Peyer's patch (tissue), 4 donors: Measurements from ENCODE around the gene LNX2. TPM values are rescaled to one million over a fixed set of nuclear protein-coding genes. Genes with fewer than 3 reads are reported as not detected.

Experiments
- DNase-seq, 3 donors: peaks; one replicate each; pipeline ENCODE4 v3.0.0-alpha.2; 2017 to 2019
- H3K27ac ChIP-seq, 4 donors: fragments of 200-600 bp; sonication (generic); one replicate each; pipeline ENCODE4 v1.5.1; 2016 to 2019
- H3K27me3 ChIP-seq, 2 donors: fragments of 200-600 bp; sonication (generic); one replicate each; pipeline ENCODE4 v1.5.1; 2019
- H3K36me3 ChIP-seq, 3 donors: fragments of 200-600 bp; sonication (generic); one replicate each; pipeline ENCODE4 v1.5.1; 2016 to 2019
- H3K4me1 ChIP-seq, 4 donors: fragments of 200-600 bp; sonication (generic); one replicate each; pipeline ENCODE4 v1.5.1; 2016 to 2019
- H3K4me3 ChIP-seq, 4 donors: fragments of 200-600 bp; sonication (generic); 1 replicate in 3 of 4; 2 replicates in 1 of 4; pipeline ENCODE4 v1.5.1; 2016 to 2019; ENCODE audit warnings: mild to moderate bottlenecking in 1 of 4
- H3K9me3 ChIP-seq, 4 donors: fragments of 200-600 bp; sonication (generic); one replicate each; pipeline ENCODE4 v1.5.1; 2016 to 2019; ENCODE audit warnings: mild to moderate bottlenecking in 1 of 4
- POLR2A ChIP-seq, 2 donors: fragments of 450-650 bp; IDR thresholded peaks; one replicate each; pipeline ENCODE4 v1.5.1; 2017; ENCODE audit warnings: antibody characterized with exemption in 2 of 2, mild to moderate bottlenecking in 2 of 2, moderate library complexity in 2 of 2
- total RNA-seq, 4 donors: library from RNA; depleted of rRNA; stranded (reverse); fragments of >200 nt; gene quantifications; one replicate each; pipeline ENCODE4 v1.1.0, GENCODE V29; 2016
- TF ChIP-seq, protein P1 (sequence below), 6 experiments: fragments of 450-650 bp in 4 of 6; fragments of 200-600 bp in 2 of 6; sonication (generic) in 1 of 6; IDR thresholded peaks; one replicate each; pipeline ENCODE4 v1.5.1; 2017 to 2019; ENCODE audit warnings: antibody characterized with exemption in 6 of 6, mild to moderate bottlenecking in 3 of 6, moderate library complexity in 1 of 6

The LNX2 gene
- total RNA-seq, 4 donors from 2014 or later: 12.4 to 39.6 (median 25.6) TPM

DNA sequence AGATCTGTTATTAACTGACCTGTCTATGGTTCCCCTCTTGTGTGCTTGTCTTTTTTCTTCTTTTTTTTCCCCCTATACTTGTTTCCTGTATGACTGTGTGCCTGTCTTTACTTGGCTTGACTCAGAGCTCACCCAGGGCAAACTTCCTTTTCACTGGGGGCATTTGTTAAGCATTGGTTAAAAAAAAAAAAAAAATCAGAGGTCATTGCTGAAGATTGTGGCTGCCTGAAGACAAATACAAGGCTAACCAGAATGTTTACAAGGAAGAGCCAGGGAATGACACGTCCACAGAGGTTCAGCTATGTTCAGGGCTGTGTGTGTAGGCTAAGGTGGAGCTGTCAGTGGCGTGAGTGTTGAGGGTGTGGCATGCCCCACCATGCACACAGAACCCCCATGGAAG, 47.1 kb downstream of the LNX2 start:
- no peak for DNase-seq
- H3K27me3 ChIP-seq: no peaks in the 10 kb centered on the region
- H3K9me3 ChIP-seq: no peaks in the 10 kb centered on the region
- H3K36me3 ChIP-seq: peaks cover 0 to 12% (median 0%) of the 10 kb centered on the region in 3 donors
- H3K27ac ChIP-seq: no peak overlapping the region
- TF ChIP-seq, protein P1, sequence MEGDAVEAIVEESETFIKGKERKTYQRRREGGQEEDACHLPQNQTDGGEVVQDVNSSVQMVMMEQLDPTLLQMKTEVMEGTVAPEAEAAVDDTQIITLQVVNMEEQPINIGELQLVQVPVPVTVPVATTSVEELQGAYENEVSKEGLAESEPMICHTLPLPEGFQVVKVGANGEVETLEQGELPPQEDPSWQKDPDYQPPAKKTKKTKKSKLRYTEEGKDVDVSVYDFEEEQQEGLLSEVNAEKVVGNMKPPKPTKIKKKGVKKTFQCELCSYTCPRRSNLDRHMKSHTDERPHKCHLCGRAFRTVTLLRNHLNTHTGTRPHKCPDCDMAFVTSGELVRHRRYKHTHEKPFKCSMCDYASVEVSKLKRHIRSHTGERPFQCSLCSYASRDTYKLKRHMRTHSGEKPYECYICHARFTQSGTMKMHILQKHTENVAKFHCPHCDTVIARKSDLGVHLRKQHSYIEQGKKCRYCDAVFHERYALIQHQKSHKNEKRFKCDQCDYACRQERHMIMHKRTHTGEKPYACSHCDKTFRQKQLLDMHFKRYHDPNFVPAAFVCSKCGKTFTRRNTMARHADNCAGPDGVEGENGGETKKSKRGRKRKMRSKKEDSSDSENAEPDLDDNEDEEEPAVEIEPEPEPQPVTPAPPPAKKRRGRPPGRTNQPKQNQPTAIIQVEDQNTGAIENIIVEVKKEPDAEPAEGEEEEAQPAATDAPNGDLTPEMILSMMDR (IDR thresholded peaks at IDR 0.05): no peak
- no peak for TF ChIP-seq POLR2A (IDR thresholded peaks at IDR 0.05)
- no peaks in the 10 kb centered on the region for H3K4me1 ChIP-seq
- H3K4me3 ChIP-seq: no peak overlapping the region

GRCh38 chr13:27572234-27572901, 48.0 kb downstream of the LNX2 start:
- no peak overlapping the region for H3K27ac ChIP-seq
- TF ChIP-seq, protein P1 (IDR thresholded peaks at IDR 0.05): no peak
- no peak for TF ChIP-seq POLR2A (IDR thresholded peaks at IDR 0.05)

DNA sequence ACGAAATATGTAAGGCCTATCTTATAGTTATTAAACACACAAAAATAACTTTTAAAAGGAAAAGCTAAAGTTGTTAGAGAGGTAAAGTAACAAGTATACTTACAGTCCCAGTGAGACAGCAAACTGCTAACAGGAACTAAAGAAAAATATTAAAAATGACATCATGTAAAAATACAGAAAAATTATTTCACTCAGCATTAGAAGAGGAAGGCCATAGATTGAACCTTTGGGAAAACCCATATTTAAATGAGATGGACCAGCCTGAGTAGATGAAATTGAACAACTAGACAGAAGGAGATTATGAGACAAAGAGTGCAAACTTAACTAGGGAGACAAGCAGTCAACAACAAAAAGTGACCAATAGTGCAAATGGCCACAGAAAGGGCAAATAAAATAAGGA, 49.4 kb downstream of the LNX2 start:
- Histone ChIP-seq H3K4me3 (no peak overlapping the region), H3K9me3 (no peaks in the 10 kb centered on the region), H3K36me3 (peaks cover 0 to 35% (median 0%) of the 10 kb centered on the region in 3 donors), H3K27ac (no peak overlapping the region), H3K4me1 (no peaks in the 10 kb centered on the region), H3K27me3 (no peaks in the 10 kb centered on the region)
- TF ChIP-seq POLR2A (IDR thresholded peaks at IDR 0.05): no peak
- TF ChIP-seq, protein P1 (IDR thresholded peaks at IDR 0.05): no peak
- DNase-seq: no peak

More at GRCh38 chr13:27572234-27572901, 48.0 kb downstream of the LNX2 start:
- H3K36me3 ChIP-seq: peaks cover 0 to 20% (median 0%) of the 10 kb centered on the region in 3 donors
- H3K27me3 ChIP-seq: no peaks in the 10 kb centered on the region
- H3K4me1 ChIP-seq: no peaks in the 10 kb centered on the region
- no peak for DNase-seq
- no peaks in the 10 kb centered on the region for H3K9me3 ChIP-seq
- H3K4me3 ChIP-seq: no peak overlapping the region

DNA sequence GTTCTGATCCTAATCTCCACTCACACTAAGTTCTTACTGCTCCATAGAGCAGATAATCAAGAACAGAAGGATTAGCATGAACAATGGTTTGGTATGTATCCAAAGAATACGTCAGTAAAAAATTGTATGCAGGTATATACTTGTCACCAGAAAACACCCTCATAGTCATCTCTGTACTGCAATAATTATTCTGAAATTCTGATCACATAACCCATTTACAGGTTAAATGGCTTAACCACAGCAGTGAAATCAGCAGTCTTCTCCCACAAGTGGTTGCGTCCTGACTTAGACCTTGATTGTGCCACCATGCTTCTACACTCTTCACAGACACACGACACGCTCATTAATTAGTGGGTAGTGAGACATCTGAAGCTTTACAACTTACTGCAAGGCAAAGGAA, 50.9 kb downstream of the LNX2 start:
- Histone ChIP-seq H3K27me3 (no peaks in the 10 kb centered on the region), H3K9me3 (no peaks in the 10 kb centered on the region), H3K36me3 (peaks cover 0 to 37% (median 3%) of the 10 kb centered on the region in 3 donors), H3K27ac (no peak overlapping the region), H3K4me1 (no peaks in the 10 kb centered on the region), H3K4me3 (no peak overlapping the region)
- TF ChIP-seq, protein P1 (IDR thresholded peaks at IDR 0.05): no peak
- TF ChIP-seq POLR2A (IDR thresholded peaks at IDR 0.05): no peak
- no peak for DNase-seq

DNA sequence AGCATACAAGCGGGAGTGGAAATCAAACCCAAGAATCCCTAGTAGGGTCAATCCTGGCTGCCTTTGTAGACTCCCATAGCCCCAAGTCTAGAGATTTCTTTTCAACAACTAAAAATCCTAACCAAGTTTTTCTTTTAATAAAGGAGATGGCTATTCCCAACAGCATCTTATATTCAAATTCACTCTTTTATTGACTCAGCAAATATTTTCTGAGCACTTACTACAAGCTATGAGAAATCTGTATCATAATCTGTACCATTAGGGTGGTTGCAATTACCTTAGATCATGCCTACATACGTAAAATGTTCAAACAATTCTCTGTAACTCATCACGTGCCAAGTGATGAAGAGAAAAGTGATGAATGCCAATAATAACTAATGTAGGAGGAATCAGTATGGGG, 54.5 kb downstream of the LNX2 start:
- Histone ChIP-seq H3K9me3 (no peaks in the 10 kb centered on the region), H3K27ac (no peak overlapping the region), H3K27me3 (no peaks in the 10 kb centered on the region), H3K4me3 (no peak overlapping the region), H3K4me1 (no peaks in the 10 kb centered on the region), H3K36me3 (peaks cover 0 to 46% (median 3%) of the 10 kb centered on the region in 3 donors)
- no peak for DNase-seq
- TF ChIP-seq, protein P1 (IDR thresholded peaks at IDR 0.05): no peak
- TF ChIP-seq POLR2A (IDR thresholded peaks at IDR 0.05): no peak
